SK-N-SH (cell line): Measurements from ENCODE around the gene MICAL2. TPM values are rescaled to one million over a fixed set of nuclear protein-coding genes. Genes with fewer than 3 reads are reported as not detected.

Experiments
- CTCF ChIA-PET: fragments of 300-600, 350-600 bp; formaldehyde crosslinking; extraction: SDS; loops from one replicate; lab custom pipeline; 2021; lab: Yijun Ruan, JAX
- POLR2A ChIA-PET: fragments of 350-600 bp; sonication (Branson Sonifier 250); formaldehyde crosslinking; extraction: SDS; loops from one replicate; lab custom pipeline; 2020; ENCODE audit warnings: antibody characterized with exemption, inconsistent platforms; lab: Yijun Ruan, JAX
- DNase-seq: peaks from one replicate; pipeline ENCODE4 v3.0.0; 2012
- H2AFZ ChIP-seq: fragments of 200-600 bp; sonication (generic); 2 replicates; pipeline ENCODE4 v1.8.1; 2016; ENCODE audit warnings: antibody characterized with exemption, mild to moderate bottlenecking, low read depth
- H3F3A ChIP-seq: fragments of 200-600 bp; sonication (generic); replicated peaks from 2 replicates; pipeline ENCODE3; 2016; ENCODE audit warnings: antibody characterized with exemption, mild to moderate bottlenecking; ENCODE audit not compliant: insufficient read depth
- H3K27ac ChIP-seq, 2 experiments: fragments of 200-500 bp in 1 of 2; fragments of 200-600 bp in 1 of 2; sonication (Bioruptor generic) in 1 of 2; sonication (generic), shearing (Covaris generic) in 1 of 2; 2 replicates each; pipeline versions ENCODE4 v1.5.1 to v1.6.1; 2014 to 2016; ENCODE audit warnings: low read depth in 2 of 2, inconsistent platforms in 1 of 2, low read length in 1 of 2, mild to moderate bottlenecking in 1 of 2, mixed read lengths in 1 of 2
- H3K27me3 ChIP-seq: fragments of 200-600 bp; sonication (generic), shearing (Covaris generic); 2 replicates; pipeline ENCODE4 v1.6.1; 2016; ENCODE audit warnings: mixed run types; ENCODE audit not compliant: insufficient read depth
- H3K36me3 ChIP-seq, 2 experiments: fragments of 200-500 bp in 1 of 2; fragments of 200-600 bp in 1 of 2; sonication (Bioruptor generic) in 1 of 2; sonication (generic) in 1 of 2; replicated peaks in 1 of 2; 2 replicates each; pipeline versions ENCODE3 to v1.5.1; 2014 to 2016; ENCODE audit warnings: low read length in 1 of 2, mild to moderate bottlenecking in 1 of 2; ENCODE audit not compliant: insufficient read depth in 2 of 2, control insufficient read depth in 1 of 2
- H3K4me1 ChIP-seq, 2 experiments: fragments of 200-500 bp in 1 of 2; fragments of 200-600 bp in 1 of 2; sonication (Bioruptor generic) in 1 of 2; sonication (generic), shearing (Covaris generic) in 1 of 2; 2 replicates each; pipeline versions ENCODE4 v1.5.1 to v1.6.1; 2014 to 2016; ENCODE audit warnings: low read depth in 1 of 2, low read length in 1 of 2, mixed run types in 1 of 2; ENCODE audit not compliant: insufficient read depth in 2 of 2, control insufficient read depth in 1 of 2
- H3K4me2 ChIP-seq: fragments of 200-600 bp; sonication (generic), shearing (Covaris generic); 2 replicates; pipeline ENCODE4 v1.6.1; 2017; ENCODE audit warnings: mixed run types
- H3K4me3 ChIP-seq, 2 experiments: fragments of 200-500 bp in 1 of 2; fragments of 200-600 bp in 1 of 2; sonication (Bioruptor generic) in 1 of 2; sonication (generic), shearing (Covaris generic) in 1 of 2; 2 replicates each; pipeline versions ENCODE4 v1.5.1 to v1.8.1; 2014 to 2016; ENCODE audit warnings: low read depth in 2 of 2, inconsistent platforms in 1 of 2, low read length in 1 of 2, mild to moderate bottlenecking in 1 of 2, mixed read lengths in 1 of 2, moderate library complexity in 1 of 2
- H3K79me2 ChIP-seq: fragments of 200-600 bp; sonication (generic); 2 replicates; pipeline ENCODE4 v1.8.1; 2017; ENCODE audit warnings: mild to moderate bottlenecking; ENCODE audit not compliant: insufficient read depth
- H3K9ac ChIP-seq: fragments of 200-600 bp; sonication (generic); 2 replicates; pipeline ENCODE4 v1.6.1; 2017; ENCODE audit warnings: mixed run types
- H3K9me2 ChIP-seq: fragments of 200-600 bp; sonication (generic); 2 replicates; pipeline ENCODE4 v1.6.1; 2017; ENCODE audit warnings: mixed run types
- H3K9me3 ChIP-seq: fragments of 200-600 bp; sonication (generic); 2 replicates; pipeline ENCODE4 v1.6.1; 2017; ENCODE audit warnings: mixed run types, mild to moderate bottlenecking, moderate library complexity
- H4K20me1 ChIP-seq: fragments of 200-600 bp; sonication (generic); 2 replicates; pipeline ENCODE4 v1.6.1; 2017; ENCODE audit warnings: mild to moderate bottlenecking, mixed run types; ENCODE audit not compliant: insufficient read depth
- EP300 ChIP-seq, 2 experiments: IDR thresholded peaks; 2 replicates each; pipeline versions ENCODE4 v1.4.0 to v1.6.1; 2012; ENCODE audit warnings: borderline replicate concordance in 1 of 2, low read depth in 1 of 2, low read length in 1 of 2
- IRF3 ChIP-seq: fragments of 150-350 bp; IDR thresholded peaks from 2 replicates; pipeline ENCODE4 v1.6.1; 2016; ENCODE audit warnings: mild to moderate bottlenecking, low read depth, low read length
- NFIC ChIP-seq: IDR thresholded peaks from 2 replicates; pipeline ENCODE4 v1.4.0; 2012; ENCODE audit warnings: borderline replicate concordance
- NRF1 ChIP-seq: IDR thresholded peaks from 2 replicates; pipeline ENCODE4 v1.6.1; 2012; ENCODE audit warnings: low read depth, mild to moderate bottlenecking, low read length
- RXRA ChIP-seq: IDR thresholded peaks from 2 replicates; pipeline ENCODE4 v1.4.0; 2012; ENCODE audit warnings: low read depth, mild to moderate bottlenecking, borderline replicate concordance
- SIN3A ChIP-seq: IDR thresholded peaks from 2 replicates; pipeline ENCODE4 v1.6.1; 2012; ENCODE audit warnings: low read depth, mild to moderate bottlenecking, low read length, moderate library complexity, borderline replicate concordance
- TEAD4 ChIP-seq: IDR thresholded peaks from 2 replicates; pipeline ENCODE4 v1.4.0; 2012; ENCODE audit warnings: mild to moderate bottlenecking, borderline replicate concordance; ENCODE audit not compliant: insufficient read depth
- USF1 ChIP-seq: IDR thresholded peaks from 2 replicates; pipeline ENCODE4 v1.4.0; 2012; ENCODE audit warnings: low read depth, borderline replicate concordance
- USF2 ChIP-seq: fragments of 150-350 bp; IDR thresholded peaks from 2 replicates; pipeline ENCODE4 v1.6.1; 2017; ENCODE audit warnings: antibody characterized with exemption, low read length, low read depth, borderline replicate concordance
- WGBS: methylation state at CpG from one replicate; pipeline ENCODE4 v1.1.6; 2017; ENCODE audit warnings: low lambda C conversion rate; 5-methylcytosine and 5-hydroxymethylcytosine counted together
- polyA plus RNA-seq, 3 experiments: library from polyadenylated mRNA; depleted of rRNA; stranded (reverse); fragments of >200 nt; gene quantifications; 2 replicates each; pipeline ENCODE4 v1.2.3, GENCODE V29; 2012

The MICAL2 gene
- polyA plus RNA-seq, 1 of the 3 experiments (the other 2 are of a cell fraction): 54.6 TPM

- Histone ChIP-seq H2AFZ (no peak overlapping the region), H3K4me3 (no peak overlapping the region), H3K9ac (no peak overlapping the region), H3K79me2 (peaks cover 47% of the 10 kb centered on the region), H4K20me1 (no peaks in the 10 kb centered on the region), H3K27me3 (no peaks in the 10 kb centered on the region), H3K4me2 (no peak overlapping the region)
- TF ChIP-seq USF2: no peak
- TF ChIP-seq IRF3: no peak
- no peak for TF ChIP-seq USF1
- TF ChIP-seq TEAD4: no peak
- TF ChIP-seq EP300 (IDR thresholded peaks at IDR 0.05; ENCODE audit: borderline replicate concordance in 1 of 2, low read depth in 1 of 2, low read length in 1 of 2): no peak
- no peak for TF ChIP-seq NRF1
- TF ChIP-seq, all 33 proteins: peak for 0
- peak overlapping the region in 1 of 2 experiments; percentile 97; a peak in 2 of 4 replicates for H3K27ac ChIP-seq
- peaks cover 14% of the 10 kb centered on the region for H3F3A ChIP-seq
- no peaks in the 10 kb centered on the region for H3K9me3 ChIP-seq
- peaks cover 0 to 9% of the 10 kb centered on the region in 2 experiments; a peak in 2 of 4 replicates for H3K4me1 ChIP-seq
- WGBS: 91% methylated on average over 4 of the region's 4 CpGs
- POLR2A ChIA-PET: no interaction called here
- DNase-seq: no peak
- CTCF ChIA-PET: interaction anchor here (1.0 to 4.3 kb wide), 8 partner anchors 9 to 185 kb away, joined by 4 to 34 read pairs (median 12); no protein-coding TSS in a partner anchor
- H3K36me3 ChIP-seq: peaks cover 55 to 70% of the 10 kb centered on the region in 2 experiments
- no peaks in the 10 kb centered on the region for H3K9me2 ChIP-seq
Observed at GRCh38 chr11:12238420-12238819, 128.0 kb downstream of the MICAL2 start.

- Histone ChIP-seq H2AFZ (no peak overlapping the region), H3K4me1 (no peaks in the 10 kb centered on the region; a peak in 2 of 4 replicates), H3K9ac (no peak overlapping the region), H4K20me1 (no peaks in the 10 kb centered on the region), H3K79me2 (peaks cover 45% of the 10 kb centered on the region), H3F3A (peaks cover 9% of the 10 kb centered on the region), H3K27me3 (no peaks in the 10 kb centered on the region), H3K9me2 (no peaks in the 10 kb centered on the region), H3K4me2 (no peak overlapping the region)
- WGBS: 77% methylated on average over 4 of the region's 4 CpGs
- CTCF ChIA-PET: interaction anchor here (1.3 to 3.8 kb wide), 8 partner anchors 9 to 308 kb away, joined by 3 to 21 read pairs (median 6); no protein-coding TSS in a partner anchor
- POLR2A ChIA-PET: no interaction called here
- TF ChIP-seq RXRA: no peak
- 0 out of 2 replicates have a peak, but pooled peaks have one; percentile 7 for TF ChIP-seq NFIC
- no peak for TF ChIP-seq SIN3A
- TF ChIP-seq, all 33 proteins: peak for 1
- Histone ChIP-seq H3K36me3 (peaks cover 59 to 71% of the 10 kb centered on the region in 2 experiments), H3K4me3 (no peak overlapping the region), H3K27ac (peak overlapping the region in 1 of 2 experiments; percentile 97; a peak in 2 of 4 replicates), H3K9me3 (no peaks in the 10 kb centered on the region)
- DNase-seq: no peak
Observed at GRCh38 chr11:12239396-12239795, 129.0 kb downstream of the MICAL2 start.
